Measurements from ENCODE around the gene WASHC4.
"Not testable (repeated sequence)": the region's sequence is repeated elsewhere in the genome, so short reads cannot be mapped to it uniquely, and the experiment has no call there.

Gene WASHC4

DNA sequence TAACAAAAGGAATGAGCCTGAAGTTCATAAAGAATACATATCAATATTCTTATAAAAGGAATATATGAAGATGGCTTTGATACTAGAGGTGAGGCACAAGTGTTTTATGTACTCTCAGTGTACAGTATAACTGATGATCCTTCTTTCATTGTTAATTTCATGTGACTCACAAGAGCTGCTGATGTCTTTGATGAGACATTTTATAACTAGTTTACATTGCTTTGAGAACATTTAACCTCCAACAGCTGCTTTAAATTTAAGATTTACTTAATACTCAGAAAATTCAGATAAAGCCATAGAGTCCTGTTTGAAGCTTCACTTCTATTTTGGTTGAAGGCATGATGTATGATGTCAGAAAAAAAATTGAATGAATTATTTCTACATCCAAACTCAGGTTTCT, 59.8 kb downstream of the WASHC4 start:
- DNase-seq = no peak

DNA sequence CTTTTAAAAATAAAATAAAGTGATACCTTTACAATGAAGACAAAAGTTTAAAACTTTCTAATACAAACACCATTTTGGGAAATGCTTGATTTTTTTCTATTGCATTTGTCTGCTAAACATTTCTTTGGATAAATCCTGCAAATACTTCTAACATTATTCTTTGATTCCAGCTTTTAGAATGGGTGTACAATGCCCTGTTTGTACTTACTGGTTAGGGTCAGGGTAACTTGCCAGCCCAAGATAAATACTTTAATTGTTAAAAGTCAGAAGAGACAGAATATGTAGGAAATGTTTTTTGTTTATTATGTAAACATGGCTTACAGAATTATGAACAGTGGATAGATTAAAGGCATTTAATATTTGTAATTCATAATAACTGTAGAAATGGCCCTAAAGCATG, 60.5 kb downstream of the WASHC4 start:
- no peak for DNase-seq

DNA sequence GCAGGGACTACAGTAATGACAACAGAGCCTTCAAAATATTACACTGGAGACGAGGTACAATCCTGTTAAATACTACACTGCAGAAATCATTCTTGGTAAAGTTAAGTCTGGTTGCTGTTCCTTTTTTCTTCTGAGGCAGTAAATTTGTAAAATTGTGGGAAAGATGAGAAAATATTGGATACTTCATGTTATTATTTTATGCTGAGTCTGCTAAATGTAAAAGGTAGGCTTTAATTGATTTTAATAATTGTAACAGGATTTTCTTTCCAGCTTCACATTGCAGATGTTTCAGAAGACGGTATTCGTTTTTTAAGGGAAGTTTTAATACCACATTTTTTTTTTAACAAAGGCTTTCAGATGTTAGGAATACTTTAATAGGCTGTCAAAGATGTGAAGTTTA, 62.6 kb downstream of the WASHC4 start:
- no peak for DNase-seq

DNA sequence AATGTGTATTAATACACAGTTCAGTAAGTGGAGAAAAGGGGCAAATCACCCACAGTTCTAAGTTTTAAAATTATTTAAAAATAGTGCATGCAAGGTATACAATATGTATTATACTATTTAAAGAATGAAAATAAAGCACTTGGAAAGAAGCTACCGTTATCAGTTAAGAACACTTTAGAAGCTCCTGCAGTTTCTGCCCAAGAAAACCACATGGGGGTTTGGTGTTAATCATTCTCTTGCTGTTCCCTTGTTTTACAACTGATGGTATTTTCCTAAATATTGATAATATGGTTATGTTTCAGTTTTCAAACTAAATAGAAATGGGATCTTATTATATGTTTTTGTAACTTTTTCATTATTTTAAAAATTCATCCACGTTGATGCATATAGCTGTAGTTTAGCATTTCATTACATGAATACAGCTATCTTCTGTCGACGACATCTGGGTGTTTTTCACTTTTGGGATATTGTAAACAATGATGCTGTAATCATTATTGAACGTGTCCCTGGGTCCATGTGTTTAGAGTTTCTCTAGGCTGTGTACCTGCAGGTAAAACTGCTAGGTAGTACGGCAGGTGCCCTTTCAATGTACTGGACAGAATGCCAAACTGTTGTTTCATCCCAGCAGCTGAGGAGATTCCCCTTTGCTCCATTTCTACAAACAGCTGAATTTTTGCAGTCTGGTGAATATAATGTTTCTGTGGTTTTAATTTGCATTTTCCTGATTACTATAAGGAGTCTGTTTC, 64.3 kb downstream of the WASHC4 start:
- DNase-seq = no peak

DNA sequence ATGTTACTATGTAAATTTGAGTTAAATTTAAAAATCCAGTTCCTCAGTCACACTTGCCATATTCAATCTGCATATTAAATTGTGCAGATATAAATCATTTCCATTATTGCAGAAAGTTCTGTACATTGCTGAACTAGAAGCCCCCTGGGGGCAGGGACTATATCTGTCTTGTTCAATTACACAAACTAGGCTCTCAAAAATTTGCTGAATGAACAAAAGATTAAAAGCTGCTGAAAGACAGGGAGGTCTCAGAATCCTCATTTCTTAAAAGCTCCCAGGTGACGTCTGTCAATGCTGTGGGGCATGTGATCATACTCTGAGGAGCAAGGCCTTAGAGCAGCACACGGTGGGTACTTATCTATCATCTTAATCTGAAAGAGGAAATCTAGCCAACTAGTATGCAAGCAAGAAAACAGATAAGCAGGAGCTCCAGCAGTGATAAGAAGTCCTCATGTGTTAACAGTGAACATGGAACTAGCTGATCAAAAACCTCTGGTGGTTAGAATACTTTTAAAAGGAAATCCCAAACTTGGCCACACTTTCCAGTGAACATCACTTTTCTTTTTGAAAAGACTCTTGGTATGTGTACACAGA, 68.0 kb downstream of the WASHC4 start:
- no peak for DNase-seq

DNA sequence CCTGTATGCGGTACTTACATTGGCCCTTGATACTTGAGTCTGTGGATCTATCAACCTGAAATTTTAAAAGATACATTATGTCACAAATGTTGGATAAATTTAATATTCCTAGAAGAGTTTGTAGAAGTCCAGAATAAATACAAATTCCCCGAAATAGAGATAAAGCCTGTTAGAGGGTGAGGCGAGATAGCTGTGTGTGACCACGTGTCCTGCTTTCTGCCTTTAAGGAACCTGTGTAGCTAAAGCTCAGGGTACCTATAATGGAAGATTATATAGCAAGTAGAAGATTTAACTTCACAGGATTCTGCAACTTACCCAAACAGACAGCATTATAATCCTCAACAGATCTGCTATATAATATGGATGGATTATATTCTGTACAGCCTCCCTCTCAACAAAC, 69.7 kb downstream of the WASHC4 start:
- DNase-seq = no peak

DNA sequence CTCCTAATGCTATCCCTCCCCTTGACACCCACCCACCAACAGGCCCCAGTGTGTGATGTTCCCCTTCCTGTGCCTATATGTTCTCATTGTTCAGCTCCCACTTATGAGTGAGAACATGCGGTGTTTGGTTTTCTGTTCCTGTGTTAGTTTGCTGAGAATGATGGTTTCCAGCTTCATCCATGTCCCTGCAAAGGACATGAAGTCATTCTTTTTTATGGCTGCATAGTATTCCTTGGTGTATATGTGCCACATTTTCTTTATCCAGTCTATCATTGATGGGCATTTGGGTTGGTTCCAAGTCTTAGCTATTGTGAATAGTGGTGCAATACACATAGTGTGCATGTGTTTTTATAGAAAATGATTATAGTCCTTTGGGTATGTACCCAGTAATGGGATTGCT, 71.6 kb downstream of the WASHC4 start:
- DNase-seq = not testable (repeated sequence)

DNA sequence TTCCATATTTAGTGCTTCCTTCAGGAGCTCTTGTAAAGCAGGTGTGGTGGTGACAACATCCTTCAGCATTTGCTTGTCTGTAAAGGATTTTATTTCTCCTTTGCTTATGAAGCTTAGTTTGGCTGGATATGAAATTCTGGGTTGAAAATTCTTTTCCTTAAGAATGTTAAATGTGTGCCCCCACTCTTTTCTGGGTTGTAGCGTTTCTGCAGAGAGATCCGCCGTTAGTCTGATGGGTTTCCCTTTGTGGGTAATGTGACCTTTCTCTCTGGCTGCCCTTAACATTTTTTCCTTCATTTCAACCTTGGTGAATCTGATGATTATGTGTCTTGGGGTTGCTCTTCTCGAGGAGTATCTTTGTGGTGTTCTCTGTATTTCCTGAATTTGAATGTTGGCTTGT, 75.9 kb downstream of the WASHC4 start:
- DNase-seq = not testable (repeated sequence)

DNA sequence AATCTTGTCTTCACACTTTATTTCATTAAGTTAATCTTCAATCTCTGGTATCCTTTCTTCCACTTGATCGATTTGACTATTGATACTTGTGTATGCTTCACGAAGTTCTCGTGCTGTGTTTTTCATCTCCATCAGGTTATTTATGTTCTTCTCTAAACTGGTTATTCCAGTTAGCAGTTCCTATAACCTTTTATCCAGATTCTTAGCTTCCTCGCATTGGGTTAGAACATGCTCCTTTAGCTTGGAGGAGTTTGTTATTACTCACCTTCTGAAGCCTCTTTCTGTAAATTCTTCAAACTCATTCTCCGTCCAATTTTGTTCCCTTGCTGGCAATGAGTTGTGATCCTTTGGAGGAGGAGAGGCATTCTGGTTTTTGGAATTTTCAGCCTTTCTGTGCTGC, 76.4 kb downstream of the WASHC4 start:
- not testable (repeated sequence) for DNase-seq

DNA sequence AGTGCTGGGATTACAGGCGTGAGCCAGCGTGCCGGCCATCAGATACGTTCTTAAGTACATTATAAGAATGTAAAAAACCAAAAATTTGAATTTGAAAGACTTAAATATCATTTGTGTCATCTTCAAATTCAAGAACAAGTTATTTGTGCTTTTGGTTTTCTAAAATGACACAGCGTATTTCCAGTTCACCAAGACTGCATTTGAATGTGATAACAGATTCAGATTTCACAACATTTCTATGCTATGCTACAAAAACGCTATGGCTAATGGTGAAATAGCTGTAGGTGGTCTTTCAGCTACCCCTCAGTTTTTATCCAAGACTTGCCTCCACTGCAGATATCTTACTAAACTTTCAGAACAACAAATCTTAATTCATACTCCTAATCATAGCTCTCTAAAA, 81.8 kb downstream of the WASHC4 start:
- DNase-seq = no peak

DNA sequence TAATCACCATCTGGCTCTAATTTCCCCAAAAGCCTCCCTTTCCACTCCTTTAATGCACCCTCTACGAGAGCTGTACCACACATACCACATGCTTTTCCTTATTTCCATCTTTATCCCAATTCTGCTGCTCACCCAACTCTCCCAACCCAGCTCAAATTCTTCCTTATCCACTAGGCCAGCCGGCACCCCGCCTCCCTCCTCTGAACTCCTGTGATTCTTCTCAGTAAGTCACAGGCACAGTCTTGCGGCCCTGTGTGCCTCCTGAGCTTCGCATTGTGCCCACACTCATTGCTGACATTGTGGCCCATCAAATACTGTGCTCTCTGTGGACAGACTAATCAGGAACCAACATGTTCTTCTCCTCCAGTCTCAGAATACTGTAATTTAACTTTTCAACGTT, 83.0 kb downstream of the WASHC4 start:
- no peak for DNase-seq

DNA sequence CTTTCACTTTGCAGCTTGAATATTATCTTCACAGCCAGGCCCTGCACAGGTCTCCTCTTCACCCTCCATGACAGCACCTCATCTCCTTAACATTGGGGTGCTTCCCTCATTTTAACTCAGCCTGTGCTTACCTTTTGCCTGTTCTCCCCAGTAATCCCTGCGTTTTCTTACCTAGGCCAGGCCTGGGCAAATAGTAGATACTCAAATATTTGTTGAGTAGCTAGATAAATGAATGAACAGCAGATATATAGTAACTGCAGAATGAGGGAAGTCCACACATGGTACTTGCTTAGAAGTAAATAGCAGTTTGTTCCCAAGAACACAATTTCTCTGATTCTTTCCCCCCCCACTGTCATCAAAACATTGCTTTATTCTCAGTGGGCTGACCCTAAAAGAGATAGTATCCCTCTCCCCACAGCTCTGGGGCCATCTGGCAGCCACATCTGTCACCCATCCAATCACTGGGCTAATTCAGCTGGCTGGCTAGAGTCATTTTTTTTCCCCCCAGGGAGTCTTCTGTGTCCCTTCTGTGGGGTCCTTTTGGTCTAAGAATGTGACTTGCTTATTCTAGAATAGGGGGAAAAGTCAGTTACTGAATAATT, 85.2 kb downstream of the WASHC4 start:
- DNase-seq = no peak

DNA sequence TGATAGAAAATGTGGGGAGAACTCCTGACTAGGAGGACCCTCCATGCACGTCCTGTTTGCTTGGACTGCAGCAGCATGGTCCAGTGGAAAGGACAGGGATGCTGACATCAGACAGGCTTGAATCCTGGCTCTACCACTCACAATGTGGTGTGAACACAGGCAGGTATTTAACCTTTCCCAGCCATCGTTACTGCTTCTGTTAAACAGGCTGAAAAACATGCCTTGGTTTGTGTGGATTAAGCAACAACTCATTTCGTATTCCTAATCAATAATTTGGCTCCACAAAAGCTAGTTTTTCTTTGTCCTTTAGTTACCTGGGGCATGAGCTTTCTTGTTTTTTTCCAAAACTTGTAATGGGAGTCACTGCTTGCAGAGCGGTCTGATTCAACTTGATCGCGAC, 87.4 kb downstream of the WASHC4 start:
- DNase-seq = no peak

DNA sequence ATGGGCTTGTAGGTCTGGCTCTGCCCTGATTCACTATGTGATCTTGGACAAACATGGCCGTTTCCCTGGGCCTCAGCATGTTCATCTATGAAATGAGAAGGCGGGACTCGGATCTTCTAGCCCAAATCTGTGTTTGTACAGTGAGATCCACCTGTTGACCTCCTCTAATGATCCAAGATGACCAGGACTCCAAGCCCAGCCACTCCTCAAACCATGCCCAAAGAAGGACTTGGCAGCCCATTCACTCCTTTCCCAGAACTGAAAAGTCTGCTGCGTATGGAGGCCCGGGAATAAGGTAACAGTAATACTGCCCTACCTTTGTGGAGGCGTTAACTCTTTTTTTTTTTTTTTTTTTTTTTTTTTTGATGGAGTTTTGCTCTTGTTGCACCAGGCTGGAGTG, 88.6 kb downstream of the WASHC4 start:
- DNase-seq = no peak

DNA sequence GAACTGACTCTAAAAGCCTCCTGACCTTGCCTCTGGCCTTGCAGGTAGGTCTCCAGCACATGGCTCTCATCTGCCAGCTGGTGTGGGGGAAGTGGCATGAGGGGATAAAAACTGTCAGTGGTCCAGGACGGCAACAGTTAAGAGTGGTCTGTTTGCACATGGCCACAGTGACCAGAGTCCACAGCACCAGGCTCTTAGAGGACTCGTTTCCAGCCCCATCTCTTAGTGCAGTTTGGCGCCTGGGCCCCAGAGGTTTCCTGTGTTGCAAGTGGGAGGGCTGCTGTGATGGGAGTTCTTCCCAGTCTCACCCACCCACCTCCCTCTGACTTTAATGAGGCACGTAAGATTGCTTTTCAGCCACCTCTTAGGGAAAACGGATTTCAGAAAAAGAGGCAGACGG, 91.4 kb downstream of the WASHC4 start:
- DNase-seq = no peak

DNA sequence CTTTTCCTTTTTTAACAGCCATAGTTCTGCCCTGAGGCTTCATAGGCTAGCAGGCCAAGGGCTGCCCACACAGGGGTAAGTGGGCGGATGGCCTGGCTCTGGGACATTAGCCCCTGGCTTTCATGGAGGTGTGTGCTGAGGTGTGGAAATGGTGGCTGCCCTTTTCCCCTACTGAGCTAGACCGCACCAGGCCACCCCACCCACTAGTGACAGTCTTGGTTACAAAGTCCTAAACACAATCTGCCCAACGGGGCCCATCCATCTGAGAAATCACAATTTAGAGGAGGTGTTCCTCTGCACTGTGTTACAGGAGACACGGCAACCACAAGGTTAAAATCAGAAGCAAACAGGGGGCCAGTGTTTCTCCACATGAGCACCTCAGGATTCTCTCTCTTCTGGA, 92.9 kb downstream of the WASHC4 start:
- DNase-seq = no peak

DNA sequence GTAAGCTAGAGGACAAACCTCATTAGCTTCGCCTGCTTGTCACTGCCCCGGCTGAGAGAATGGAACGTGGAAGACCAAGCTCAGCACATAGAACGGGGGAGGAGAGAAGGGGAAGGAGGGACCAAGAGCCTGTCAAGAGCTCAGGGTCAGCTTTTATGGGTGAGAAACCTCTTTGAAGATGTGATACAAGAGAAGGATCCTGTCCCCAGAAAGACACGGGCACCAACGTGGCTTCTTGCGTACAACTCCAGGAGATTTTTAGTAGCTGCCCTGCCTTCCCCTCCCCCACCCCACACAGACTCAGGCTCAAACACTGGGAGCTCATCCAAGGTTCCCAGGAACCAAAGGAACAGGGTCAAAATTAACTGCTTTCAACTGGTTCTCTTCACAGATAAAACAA, 93.8 kb downstream of the WASHC4 start:
- DNase-seq = no peak

DNA sequence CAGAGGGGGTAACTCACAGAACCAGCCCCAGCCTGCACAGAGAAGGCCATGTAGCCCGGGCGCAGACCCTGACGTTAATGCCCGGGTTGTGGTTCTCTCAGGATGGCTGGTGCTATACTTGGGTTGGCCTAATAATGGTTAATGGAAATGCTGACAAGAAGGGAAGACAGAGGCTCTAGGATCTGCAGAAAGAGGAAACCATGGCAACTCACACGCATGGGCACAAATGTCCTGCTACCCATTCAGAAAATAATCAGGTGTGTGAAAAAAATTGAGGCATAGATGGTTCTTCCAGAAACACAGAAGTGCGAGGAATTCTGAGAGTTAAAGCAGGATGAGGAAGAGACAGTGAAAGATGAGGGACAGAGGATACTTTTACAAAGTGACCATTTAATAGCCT, 94.7 kb downstream of the WASHC4 start:
- DNase-seq = no peak

DNA sequence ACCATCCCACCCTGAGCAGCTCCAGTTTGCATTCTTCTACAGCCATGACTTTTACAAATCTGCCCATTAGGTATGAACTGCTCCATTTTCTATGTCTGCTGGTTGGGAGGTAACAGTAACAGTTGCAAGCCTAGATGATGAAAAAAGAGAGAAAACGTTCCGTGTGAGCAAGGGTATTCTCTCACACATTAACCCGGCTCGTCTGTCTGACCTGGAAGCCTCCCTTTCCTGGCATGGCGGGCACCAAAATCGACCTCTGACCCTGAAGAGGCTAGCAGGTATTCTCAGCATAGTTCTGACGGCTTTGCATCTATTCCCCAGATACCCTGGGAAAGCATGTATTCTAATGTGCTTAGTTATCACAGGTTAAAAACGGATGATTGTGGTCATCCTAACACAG, 96.6 kb downstream of the WASHC4 start:
- DNase-seq = no peak

DNA sequence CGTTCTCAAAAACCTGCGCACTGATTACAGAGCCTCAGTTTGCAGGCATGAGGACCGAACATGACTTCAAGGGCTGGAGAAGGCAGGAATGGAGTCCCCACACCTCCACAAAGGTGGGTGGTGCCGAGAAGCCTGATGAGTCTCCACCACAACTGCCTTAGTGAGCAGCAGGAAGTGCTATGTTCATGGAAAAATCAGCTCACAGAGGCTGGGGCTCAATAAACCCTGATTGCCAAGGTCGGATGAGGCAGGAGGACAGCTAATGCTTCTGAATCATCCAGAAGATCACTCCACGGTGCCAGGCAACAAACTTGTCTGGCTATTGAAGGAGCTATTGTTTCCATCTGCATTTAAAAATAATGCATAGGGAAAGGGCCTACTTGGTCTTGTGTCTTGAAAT, 97.4 kb downstream of the WASHC4 start:
- no peak for DNase-seq

DNA sequence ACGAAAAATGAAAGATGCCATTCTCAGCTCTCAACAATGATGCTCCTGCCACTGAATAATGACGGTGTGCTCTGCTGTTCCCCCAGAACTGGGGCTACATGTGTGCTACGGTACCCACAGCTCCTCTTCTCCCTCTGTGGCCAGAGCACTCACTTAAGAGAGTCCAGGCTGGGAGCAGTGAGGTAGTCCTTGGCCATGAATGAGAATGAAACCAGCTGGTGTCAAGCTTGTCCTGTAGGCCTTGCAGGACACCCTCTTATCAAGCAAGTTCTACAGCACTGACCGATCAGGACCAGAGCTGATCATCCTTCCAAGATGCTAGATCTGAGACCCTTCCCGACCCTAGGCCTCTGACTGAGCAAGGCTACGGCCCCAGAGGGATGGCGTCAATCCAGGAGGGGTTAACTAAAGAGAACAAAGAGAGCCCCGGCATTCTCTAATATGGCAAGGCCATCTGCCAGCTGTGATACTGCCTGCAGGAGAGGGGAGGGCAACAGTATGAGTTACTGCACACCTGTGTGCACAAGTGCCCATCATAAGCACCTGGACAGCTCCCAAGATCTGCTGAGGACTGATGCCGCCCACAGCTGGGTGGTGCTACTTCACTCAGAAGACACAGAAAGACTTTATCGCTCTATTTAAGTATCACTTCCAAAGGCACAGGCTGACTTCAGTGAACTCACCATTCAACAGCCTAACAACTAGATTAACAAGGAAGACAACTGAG, 98.0 kb downstream of the WASHC4 start:
- no peak for DNase-seq

DNA sequence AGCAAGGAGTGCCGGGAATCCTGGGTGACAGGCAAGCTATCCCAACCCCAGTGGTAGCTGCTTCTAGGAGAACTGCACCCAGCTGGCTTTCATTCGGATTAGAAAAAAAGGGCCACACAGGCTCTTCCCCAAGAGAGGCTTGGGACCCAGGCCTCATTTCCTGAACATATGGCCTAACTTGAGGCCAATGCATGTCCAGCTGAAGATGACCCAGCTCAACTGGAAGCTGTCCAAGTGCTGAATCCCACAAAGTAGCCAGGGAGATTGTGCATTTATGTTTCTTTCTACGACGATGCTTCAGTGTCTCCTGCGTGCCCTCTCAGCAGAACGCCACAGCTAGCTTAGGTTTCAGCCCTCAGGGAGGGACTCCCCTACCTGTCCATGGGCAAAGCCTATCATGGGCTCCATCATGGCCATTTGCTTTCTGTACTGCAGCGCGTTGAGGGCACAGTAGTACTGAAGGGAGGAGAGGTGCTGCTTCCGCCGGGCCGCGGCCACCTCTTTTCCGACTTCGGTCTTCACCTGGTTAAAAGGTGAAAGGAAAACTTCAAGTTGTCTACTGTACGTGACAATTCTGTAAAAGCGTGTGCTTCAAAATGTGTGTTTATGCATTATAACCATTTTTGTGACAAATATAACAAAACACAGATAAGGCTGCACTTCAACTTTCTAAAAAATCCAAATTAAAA, 99.3 kb downstream of the WASHC4 start:
- DNase-seq = no peak

DNA sequence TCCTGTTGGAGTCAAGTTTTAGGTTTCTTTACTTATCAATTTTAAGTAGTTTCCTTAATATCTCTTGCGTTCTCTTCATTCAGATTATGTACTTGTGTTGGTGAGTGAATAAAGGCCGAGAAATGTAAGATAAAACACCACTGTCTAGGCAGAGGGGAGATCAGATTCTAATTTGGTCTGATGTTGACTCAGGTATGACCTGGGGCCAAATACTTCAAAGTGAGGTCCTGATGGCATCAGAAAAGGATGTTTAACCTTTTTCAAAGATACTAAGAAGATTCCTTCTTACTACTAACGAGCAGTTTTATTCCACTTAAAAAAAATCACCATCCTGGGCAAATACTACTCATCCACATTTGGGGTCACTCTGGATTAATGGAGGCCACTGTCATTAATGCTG, 101.6 kb downstream of the WASHC4 start:
- no peak for DNase-seq
